ENCODE data around the gene CHPF. TPM values are rescaled to one million over a fixed set of nuclear protein-coding genes. Genes with fewer than 3 reads are reported as not detected.

Gene CHPF
- total and polyA plus RNA-seq, 2 donors (not counting 3 experiments of a cell fraction or from before 2014, with no cell fraction given) = 0.24 to 0.32 TPM

DNA sequence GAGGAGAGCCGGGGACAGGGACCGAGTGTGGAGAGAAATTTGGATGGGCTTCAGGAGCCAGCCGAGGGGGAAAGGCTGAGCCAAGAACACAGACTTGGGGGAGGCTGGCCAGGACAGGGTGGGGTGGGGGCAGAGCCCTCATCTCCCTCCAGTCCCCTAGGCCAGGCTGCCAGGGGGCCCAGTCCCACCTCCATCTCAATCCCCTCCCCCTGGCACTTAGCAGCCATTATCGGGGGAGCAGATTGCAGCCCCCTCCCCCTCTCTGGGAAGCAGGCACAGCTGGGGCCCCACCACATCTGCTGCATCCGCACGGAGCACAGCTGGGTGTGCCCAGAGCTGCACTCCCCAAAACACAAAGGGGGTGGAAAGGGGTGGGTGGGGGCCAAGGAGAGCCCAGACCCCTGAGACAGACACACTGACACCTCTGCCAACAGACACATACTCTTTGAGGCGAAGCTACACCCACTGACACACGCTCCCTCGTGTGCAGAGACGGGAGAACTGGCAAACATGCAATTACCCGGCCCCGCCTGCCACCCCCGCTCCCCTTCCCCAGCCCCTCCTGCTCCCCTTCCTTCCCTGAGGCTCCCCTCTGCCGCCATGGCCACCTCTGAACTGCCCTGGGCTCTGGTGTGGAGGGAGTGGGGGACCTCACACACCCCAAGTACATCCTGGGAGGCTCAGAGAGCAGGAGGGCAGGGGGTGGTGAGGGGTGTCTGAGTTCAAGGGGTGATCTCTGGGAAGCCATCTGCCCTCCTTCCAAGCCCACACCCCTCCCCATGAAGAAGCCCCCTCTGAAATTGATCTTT lies 34.4 kb downstream of the CHPF start:
- H3K27ac ChIP-seq (ENCODE audit: insufficient read depth, low read depth, low read length) = no peak overlapping the region
- H3K4me3 ChIP-seq (replicated peaks in 1 of 3; ENCODE audit: insufficient read depth in 1 of 3, low read depth in 1 of 3, low read length in 3 of 3) = no peak overlapping the region
- peaks cover 35 to 37% of the 10 kb centered on the region in 2 experiments for H3K27me3 ChIP-seq (ENCODE audit: control insufficient read depth in 2 of 2, insufficient read depth in 2 of 2, low read length in 2 of 2)
- dilution Hi-C loops (cut with MboI; ENCODE audit: extremely low pct_ligation_motif_present, low sequenced_read_pairs) = no loop called here
- FAIRE-seq (no peak), DNase-seq (ENCODE audit: low read depth, low spot score) (no peak)
- H3K9me3 ChIP-seq (replicated peaks; ENCODE audit: control insufficient read depth, insufficient read depth, low read length) = no peaks in the 10 kb centered on the region
- H3K4me2 ChIP-seq (ENCODE audit: insufficient read depth, low read length) = no peak overlapping the region
- no peaks in the 10 kb centered on the region for H3K79me2 ChIP-seq (ENCODE audit: control insufficient read depth, insufficient read depth, low read length)
- intact Hi-C loops (cut with micrococcal nuclease) = loop anchor here (1.0 to 2.0 kb wide), 3 partner anchors 11 to 14 kb away; partner anchors contain the start of gene GMPPA
- H3K36me3 ChIP-seq (ENCODE audit: control insufficient read depth in 2 of 2, extremely low read depth in 1 of 2, insufficient read depth in 2 of 2, low read length in 2 of 2) = peaks cover 0 to 19% of the 10 kb centered on the region in 2 experiments
- H3K9ac ChIP-seq (replicated peaks; ENCODE audit: extremely low read depth, insufficient read depth, low read length) = no peak overlapping the region
- ChIA-PET CTCF (interaction anchor here (0.7 to 5.0 kb wide), 22 partner anchors 9 to 134 kb away, joined by 3 to 151 read pairs (median 6); partner anchors contain the start of genes CHPF, DNPEP, GMPPA and STK11IP), POLR2A (interaction anchor here (1.0 to 1.8 kb wide), 2 partner anchors 10 to 11 kb away, joined by 9 to 20 read pairs; partner anchors contain the start of gene GMPPA)
- no peak overlapping the region for H2AFZ ChIP-seq (ENCODE audit: low read depth, low read length)
- H3K4me1 ChIP-seq (ENCODE audit: control insufficient read depth, extremely low read depth, insufficient read depth, low read length) = no peaks in the 10 kb centered on the region
- H3K9me1 ChIP-seq (replicated peaks; ENCODE audit: control insufficient read depth, extremely low read depth, insufficient read depth, low read length) = no peaks in the 10 kb centered on the region
- no TSS peak for BruUV-seq (replicated peaks)
- no peak for TF ChIP-seq EZH2 (IDR thresholded peaks at IDR 0.05; ENCODE audit: borderline replicate concordance, low read depth, low read length, severe bottlenecking)
- TF ChIP-seq POLR2A (IDR thresholded peaks at IDR 0.05; ENCODE audit: low read depth, low read length) = no peak
- no peaks in the 10 kb centered on the region for H4K20me1 ChIP-seq (replicated peaks; ENCODE audit: control insufficient read depth, extremely low read depth, insufficient read depth, low read length)

DNA sequence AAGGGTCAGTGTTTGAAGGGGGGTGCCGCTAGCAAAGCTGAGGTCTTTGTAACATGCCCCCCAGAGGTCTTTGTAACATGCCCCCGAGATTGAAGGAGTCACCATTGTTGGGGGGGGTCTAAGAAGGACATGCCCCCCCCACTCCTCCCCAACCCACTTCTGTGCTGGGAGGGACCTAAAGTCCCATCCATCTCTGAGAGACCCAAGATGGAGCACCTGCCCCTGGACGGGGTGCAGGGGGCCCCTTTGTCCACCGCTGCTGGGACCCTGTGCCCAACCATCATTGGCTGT lies 35.2 kb downstream of the CHPF start:
- POLR2A ChIA-PET = interaction anchor here (1.8 kb wide), 1 partner anchor 10 kb away, joined by 9 read pairs; the partner anchor contains the start of gene GMPPA
- no TSS peak for BruUV-seq (replicated peaks)

More for the DNA sequence above, 35.2 kb downstream of the CHPF start:
- H3K36me3 ChIP-seq (ENCODE audit: control insufficient read depth in 2 of 2, extremely low read depth in 1 of 2, insufficient read depth in 2 of 2, low read length in 2 of 2) = peaks cover 0 to 26% of the 10 kb centered on the region in 2 experiments
- H3K27ac ChIP-seq (ENCODE audit: insufficient read depth, low read depth, low read length) = no peak overlapping the region
- H3K79me2 ChIP-seq (ENCODE audit: control insufficient read depth, insufficient read depth, low read length) = no peaks in the 10 kb centered on the region
- no peak overlapping the region for H3K4me3 ChIP-seq (replicated peaks in 1 of 3; ENCODE audit: insufficient read depth in 1 of 3, low read depth in 1 of 3, low read length in 3 of 3)
- no peak overlapping the region for H3K9ac ChIP-seq (replicated peaks; ENCODE audit: extremely low read depth, insufficient read depth, low read length)
- FAIRE-seq = no peak
- no peak overlapping the region for H2AFZ ChIP-seq (ENCODE audit: low read depth, low read length)
- CTCF ChIA-PET = interaction anchor here (1.4 to 5.0 kb wide), 5 partner anchors 10 to 32 kb away, joined by 3 to 151 read pairs (median 67); partner anchors contain the start of gene GMPPA
- no peaks in the 10 kb centered on the region for H3K9me1 ChIP-seq (replicated peaks; ENCODE audit: control insufficient read depth, extremely low read depth, insufficient read depth, low read length)
- dilution Hi-C loops (cut with MboI; ENCODE audit: extremely low pct_ligation_motif_present, low sequenced_read_pairs) (no loop called here), intact Hi-C loops (cut with micrococcal nuclease) (loop anchor here (2.0 kb wide), 1 partner anchor 14 kb away; no protein-coding TSS in a partner anchor)
- TF ChIP-seq CTCF (IDR thresholded peaks at IDR 0.05; ENCODE audit: extremely low read depth in 1 of 2, insufficient read depth in 1 of 2, low read depth in 1 of 2, low read length in 2 of 2) (no peak), POLR2A (IDR thresholded peaks at IDR 0.05; ENCODE audit: low read depth, low read length) (no peak), JUN (IDR thresholded peaks at IDR 0.05; ENCODE audit: borderline replicate concordance, insufficient read depth, insufficient read length, low read depth) (no peak), MAX (IDR thresholded peaks at IDR 0.05; ENCODE audit: insufficient read depth, insufficient read length) (no peak), MYC (IDR thresholded peaks at IDR 0.05; ENCODE audit: low read depth, low read length) (no peak), POLR2AphosphoS5 (IDR thresholded peaks at IDR 0.05; ENCODE audit: insufficient read depth, low read depth, low read length) (no peak), EZH2 (IDR thresholded peaks at IDR 0.05; ENCODE audit: borderline replicate concordance, low read depth, low read length, severe bottlenecking) (no peak), GATA2 (IDR thresholded peaks at IDR 0.05; ENCODE audit: insufficient read depth, insufficient read length, low read depth, low read length) (no peak), FOS (IDR thresholded peaks at IDR 0.05; ENCODE audit: borderline replicate concordance, insufficient read depth, low read length) (no peak)
- H3K27me3 ChIP-seq (ENCODE audit: control insufficient read depth in 2 of 2, insufficient read depth in 2 of 2, low read length in 2 of 2) = peaks cover 27 to 30% of the 10 kb centered on the region in 2 experiments
- H3K4me2 ChIP-seq (ENCODE audit: insufficient read depth, low read length) = no peak overlapping the region
- no peaks in the 10 kb centered on the region for H4K20me1 ChIP-seq (replicated peaks; ENCODE audit: control insufficient read depth, extremely low read depth, insufficient read depth, low read length)
- no peaks in the 10 kb centered on the region for H3K9me3 ChIP-seq (replicated peaks; ENCODE audit: control insufficient read depth, insufficient read depth, low read length)
- no peak for DNase-seq (ENCODE audit: low read depth, low spot score)
- no peaks in the 10 kb centered on the region for H3K4me1 ChIP-seq (ENCODE audit: control insufficient read depth, extremely low read depth, insufficient read depth, low read length)
